Measurements from ENCODE around the gene XIRP2.
"Not testable (repeated sequence)": the region's sequence is repeated elsewhere in the genome, so short reads cannot be mapped to it uniquely, and the experiment has no call there.

XIRP2 gene

DNA sequence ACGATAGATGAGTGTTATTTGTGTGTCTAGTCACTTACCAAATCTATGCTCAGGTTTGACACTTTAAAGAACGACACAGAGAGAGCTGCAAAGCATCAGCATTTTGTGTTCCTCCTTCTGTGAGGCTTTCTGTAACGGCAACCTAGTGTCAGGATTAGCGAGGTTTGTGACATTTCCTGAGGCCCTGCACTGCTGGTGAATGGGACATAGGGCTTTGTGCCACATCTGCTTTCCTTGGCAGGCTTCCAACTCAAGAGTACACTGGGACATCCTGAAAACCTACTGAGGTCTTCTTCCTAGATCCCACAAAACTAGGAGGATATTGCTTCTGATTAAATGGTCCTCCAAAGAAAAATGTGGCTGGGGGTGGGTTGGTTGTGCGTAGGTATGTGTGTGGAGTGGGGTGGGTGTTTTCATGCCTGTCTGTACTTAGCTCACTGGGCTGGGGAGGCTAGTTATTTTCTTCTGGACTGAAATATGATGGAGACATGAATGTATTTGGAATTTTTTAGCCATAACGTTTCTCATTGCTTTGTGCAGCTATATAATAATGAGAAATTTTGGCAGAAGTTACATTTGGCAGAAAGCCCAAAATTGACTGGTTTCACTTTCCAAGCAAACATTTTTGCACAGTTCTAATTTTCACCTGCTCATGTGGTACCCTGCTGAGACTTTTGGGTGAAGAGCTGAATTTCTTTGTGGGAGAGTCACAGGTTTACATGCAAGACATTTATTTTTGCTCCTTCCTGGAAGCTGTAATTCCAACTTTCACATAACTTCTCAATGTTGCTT is 308.4 kb downstream of the XIRP2 start:
- DNase-seq (ENCODE audit: low read depth): no peak

DNA sequence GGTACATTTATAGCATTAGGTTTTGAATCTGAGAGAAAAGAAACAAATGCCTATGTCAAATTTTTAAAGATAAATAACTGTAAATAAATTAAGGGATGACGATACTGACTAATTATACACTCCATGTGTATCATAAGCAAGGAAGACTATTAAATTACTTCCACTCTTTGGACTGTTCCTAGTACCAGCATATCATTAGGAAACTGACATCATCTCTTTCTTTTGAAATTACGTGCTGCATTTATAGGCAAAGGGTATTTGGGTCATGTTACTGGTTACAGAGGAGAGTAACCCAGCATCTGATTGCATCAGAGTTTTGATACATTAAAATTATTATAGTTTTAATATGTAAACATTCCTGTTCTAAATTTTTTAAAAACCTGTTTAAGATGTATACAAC is 309.7 kb downstream of the XIRP2 start:
- DNase-seq (ENCODE audit: low read depth): no peak

DNA sequence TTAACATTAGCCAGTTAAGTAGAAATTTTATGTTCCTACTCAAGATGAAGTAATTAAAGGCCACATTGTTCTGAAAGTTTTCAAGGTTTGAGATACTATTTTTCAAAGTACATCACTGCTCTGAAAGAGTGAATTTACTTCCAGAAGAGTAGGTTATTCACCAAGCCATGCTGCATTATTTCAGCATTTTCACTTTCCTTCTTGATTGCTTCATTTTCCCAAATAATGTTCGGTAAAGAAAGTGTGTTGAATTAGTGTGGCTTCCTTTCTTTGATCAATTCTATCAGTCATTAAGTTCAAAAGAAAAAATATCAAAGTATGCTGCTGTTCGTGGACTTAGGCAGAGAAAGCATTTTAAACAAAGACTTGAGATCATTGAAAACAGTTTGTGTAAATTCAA is 310.3 kb downstream of the XIRP2 start:
- DNase-seq (ENCODE audit: low read depth): no peak

- DNase-seq (ENCODE audit: low read depth): no peak
Observed at GRCh38 chr2:167200019-167200418, 311.7 kb downstream of the XIRP2 start.

DNA sequence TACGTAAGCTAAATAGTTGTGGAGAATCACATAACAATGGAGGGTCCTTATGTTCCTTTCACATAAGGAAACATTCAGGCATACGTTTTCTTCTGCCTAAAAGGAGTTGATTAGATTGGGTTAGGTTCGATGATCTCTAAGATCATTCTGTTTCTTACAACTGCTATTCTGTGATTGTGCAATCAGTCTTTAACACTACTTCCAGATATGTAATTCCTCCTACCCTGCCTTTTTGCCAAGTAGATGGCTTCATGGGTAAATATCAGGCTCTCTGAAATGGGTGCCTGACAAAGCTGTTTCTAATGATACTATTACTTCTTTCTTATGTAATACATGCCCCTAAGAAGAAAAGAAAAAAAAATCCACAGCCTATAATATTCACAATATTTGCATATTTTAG is 321.5 kb downstream of the XIRP2 start:
- DNase-seq (ENCODE audit: low read depth): no peak

- no peak for DNase-seq (ENCODE audit: low read depth)
Observed at GRCh38 chr2:167212014-167212648, 323.9 kb downstream of the XIRP2 start.

- no peak for DNase-seq (ENCODE audit: low read depth)
Observed at GRCh38 chr2:167215595-167215994, 327.3 kb downstream of the XIRP2 start.

DNA sequence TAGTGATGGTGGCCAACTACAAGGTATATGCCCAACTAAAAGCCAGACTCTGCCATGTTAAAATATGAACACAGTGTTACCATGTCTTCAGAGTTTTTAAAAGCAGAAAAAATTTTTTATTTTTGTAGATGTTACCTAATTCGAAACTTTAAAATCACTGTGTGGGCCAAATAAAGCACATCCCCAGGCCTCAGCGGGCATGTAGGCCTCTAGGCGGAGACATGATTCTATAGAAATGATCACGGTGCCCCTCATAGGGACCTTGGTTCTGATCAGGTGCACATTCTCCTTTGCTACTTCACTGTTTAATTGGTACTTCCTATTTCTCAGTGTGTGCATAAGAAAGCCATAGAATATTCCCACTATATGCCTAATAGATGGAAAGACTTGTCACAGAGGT is 349.2 kb downstream of the XIRP2 start:
- DNase-seq (ENCODE audit: low read depth): no peak

GRCh38 chr2:167240671-167241070 is 352.4 kb downstream of the XIRP2 start:
- no peak for DNase-seq (ENCODE audit: low read depth)

DNA sequence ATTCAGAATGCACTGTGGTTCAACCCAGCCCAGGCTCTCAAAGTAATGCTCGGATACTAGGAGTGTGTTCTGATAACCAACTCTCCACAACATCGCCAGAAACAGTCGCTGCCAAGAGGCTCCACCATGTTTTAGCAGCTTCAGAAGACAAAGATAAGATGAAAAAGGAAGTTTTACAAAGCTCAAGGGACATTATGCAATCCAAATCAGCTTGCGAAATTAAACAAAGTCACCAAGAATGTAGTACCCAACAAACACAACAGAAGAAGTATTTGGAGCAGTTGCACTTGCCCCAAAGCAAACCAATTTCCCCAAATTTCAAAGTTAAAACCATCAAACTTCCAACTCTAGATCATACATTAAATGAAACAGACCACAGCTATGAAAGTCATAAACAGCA is 360.9 kb downstream of the XIRP2 start:
- DNase-seq (ENCODE audit: low read depth): no peak

DNA sequence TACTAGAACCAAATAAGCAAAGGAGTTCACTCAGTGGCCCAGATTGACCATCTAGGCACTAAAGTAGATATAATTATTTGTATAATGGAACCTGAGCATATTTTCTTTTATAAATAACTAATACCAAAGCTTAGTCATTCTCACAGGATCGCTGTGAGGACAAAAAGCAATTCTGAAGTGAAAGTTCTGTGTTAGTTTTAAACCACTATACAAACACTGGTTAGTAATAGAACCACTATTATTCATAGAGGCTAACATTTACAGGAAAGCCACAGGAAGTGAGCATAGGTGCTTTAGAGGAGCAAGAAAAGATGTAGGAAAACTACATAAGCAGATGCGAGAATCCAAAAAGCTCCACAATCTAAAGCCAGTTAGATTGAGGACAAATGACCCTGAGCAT is 364.7 kb downstream of the XIRP2 start:
- no peak for DNase-seq (ENCODE audit: low read depth)

DNA sequence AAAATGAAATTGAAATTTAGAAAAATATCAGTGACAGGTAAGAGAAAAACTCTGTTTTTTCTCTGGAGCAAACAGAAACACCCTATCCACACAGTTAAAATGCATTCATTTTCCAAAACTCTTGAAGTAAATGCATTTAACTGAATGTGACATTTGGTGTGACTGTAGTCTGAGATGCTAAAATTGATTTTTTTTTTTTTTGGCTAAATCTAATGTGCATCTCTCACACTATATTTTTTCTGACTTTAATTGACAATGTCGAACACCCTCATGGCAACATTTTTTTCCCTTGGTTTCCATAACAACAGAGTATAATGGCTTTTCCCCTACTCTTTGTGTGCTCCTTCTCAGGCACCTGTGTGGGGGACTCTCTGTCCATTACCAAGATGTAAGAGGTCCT is 366.4 kb downstream of the XIRP2 start:
- no peak for DNase-seq (ENCODE audit: low read depth)

DNA sequence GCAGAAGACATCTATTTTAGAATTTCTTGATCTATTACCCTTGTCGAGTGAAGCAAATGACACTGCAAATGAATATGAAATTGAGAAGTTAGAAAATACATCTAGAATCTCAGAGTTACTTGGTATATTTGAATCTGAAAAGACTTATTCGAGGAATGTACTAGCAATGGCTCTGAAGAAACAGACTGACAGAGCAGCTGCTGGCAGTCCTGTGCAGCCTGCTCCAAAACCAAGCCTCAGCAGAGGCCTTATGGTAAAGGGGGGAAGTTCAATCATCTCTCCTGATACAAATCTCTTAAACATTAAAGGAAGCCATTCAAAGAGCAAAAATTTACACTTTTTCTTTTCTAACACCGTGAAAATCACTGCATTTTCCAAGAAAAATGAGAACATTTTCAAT is 370.4 kb downstream of the XIRP2 start:
- DNase-seq (ENCODE audit: low read depth): no peak

GRCh38 chr2:167264380-167264779 is 376.1 kb downstream of the XIRP2 start:
- no peak for DNase-seq (ENCODE audit: low read depth)

GRCh38 chr2:167265004-167265403 is 376.7 kb downstream of the XIRP2 start:
- DNase-seq (ENCODE audit: low read depth): no peak

DNA sequence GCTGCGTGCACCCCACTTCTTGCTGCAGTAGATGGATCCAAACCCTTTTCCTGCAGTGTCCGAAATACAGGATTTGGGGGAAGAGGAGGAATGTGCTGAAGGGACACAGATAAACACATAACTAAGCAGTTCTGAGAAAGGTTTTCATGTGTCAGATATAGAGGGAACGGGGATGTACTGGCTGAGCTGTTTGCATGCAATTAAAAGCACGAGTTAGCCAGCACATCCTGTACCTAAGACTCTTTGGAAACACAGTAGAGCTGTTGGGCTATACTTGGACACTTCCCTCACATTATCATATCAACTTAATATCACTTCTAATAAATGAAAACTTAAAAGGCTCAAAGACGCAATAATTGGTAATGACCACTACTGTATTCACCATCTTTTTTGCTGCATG is 377.4 kb downstream of the XIRP2 start:
- no peak for DNase-seq (ENCODE audit: low read depth)

DNA sequence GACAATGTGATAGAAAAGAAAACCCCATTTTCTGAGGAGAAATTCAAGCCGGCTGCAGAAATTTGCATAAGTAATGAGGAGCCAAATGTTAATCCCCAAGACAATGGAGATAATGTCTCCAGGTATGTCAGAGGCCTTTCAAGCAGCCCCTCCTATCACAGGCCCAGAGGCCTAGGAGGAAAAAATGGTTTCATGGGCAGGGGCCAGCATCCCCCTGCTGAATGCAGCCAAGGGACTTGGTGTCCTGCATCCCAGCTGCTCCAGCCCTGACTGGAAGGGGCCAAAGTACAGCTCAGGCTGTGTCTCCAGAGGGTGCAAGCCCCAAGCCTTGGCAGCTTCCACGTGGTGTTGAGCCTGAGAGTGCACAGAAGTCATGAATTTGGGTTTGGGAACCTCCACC is 380.0 kb downstream of the XIRP2 start:
- not testable (repeated sequence) for DNase-seq (ENCODE audit: low read depth)

DNA sequence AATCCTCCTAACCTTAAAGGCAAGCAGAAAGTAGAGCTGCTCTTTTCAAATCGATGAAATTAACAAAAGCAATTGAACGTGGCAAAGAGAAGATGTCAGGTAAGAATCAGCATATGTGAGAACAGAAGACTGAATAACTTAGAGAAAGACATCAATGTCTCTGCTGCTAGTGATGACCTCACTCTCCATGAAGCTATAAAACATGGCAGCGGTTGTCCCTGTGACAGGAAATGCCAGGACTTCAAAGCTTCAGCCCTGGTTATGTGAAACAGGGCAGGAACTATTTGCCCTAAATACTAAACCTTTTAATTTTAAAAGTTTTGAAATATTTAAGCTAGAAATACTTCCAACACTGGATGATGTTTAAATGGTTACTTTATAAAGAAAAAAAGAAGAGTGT is 383.7 kb downstream of the XIRP2 start:
- DNase-seq (ENCODE audit: low read depth): no peak

GRCh38 chr2:167275046-167275445 is 386.8 kb downstream of the XIRP2 start:
- no peak for DNase-seq (ENCODE audit: low read depth)

GRCh38 chr2:167279810-167280209 is 391.5 kb downstream of the XIRP2 start:
- DNase-seq (ENCODE audit: low read depth): no peak

DNA sequence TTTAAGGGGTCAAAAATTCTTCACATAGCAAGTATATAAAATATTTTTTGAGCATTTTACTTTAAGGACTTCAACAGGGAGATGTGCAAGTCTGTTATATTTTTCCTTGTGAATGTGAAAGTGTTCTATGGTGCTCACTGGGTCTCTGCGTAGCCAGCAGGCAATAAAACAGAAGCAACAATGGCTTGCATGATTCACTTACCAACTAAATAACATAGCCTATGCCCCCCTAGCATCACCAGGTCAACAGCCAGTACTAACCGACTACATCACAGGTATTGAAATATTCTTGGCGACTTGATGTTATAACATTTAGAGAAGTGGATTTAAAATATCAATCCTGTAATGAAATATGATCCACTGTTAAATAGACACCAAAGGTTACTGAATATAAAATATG is 398.9 kb downstream of the XIRP2 start:
- DNase-seq (ENCODE audit: low read depth): no peak

- DNase-seq (ENCODE audit: low read depth): no peak
Observed at GRCh38 chr2:167289651-167290410, 401.6 kb downstream of the XIRP2 start.
